Dermis microvascular lymphatic vessel endothelial cell (primary cell): ENCODE results near the gene TBCD. TPM values are rescaled to one million over a fixed set of nuclear protein-coding genes. Genes with fewer than 3 reads are reported as not detected.
"Not testable (repeated sequence)": the region's sequence is repeated elsewhere in the genome, so short reads cannot be mapped to it uniquely, and the experiment has no call there.

ENCODE experiments used
- DNase-seq, 2 donors: peaks; one replicate each; pipeline versions ENCODE4 v3.0.0 to v3.0.0-alpha.2; 2010; ENCODE audit warnings: low read depth in 2 of 2
- total RNA-seq: library from RNA; depleted of rRNA; stranded (reverse); fragments of >200 nt; gene quantifications from 2 replicates; pipeline ENCODE4 v1.2.1, GENCODE V29; 2014

Gene TBCD
- total RNA-seq, 1 donor from 2014 or later: 52.5 TPM

DNA sequence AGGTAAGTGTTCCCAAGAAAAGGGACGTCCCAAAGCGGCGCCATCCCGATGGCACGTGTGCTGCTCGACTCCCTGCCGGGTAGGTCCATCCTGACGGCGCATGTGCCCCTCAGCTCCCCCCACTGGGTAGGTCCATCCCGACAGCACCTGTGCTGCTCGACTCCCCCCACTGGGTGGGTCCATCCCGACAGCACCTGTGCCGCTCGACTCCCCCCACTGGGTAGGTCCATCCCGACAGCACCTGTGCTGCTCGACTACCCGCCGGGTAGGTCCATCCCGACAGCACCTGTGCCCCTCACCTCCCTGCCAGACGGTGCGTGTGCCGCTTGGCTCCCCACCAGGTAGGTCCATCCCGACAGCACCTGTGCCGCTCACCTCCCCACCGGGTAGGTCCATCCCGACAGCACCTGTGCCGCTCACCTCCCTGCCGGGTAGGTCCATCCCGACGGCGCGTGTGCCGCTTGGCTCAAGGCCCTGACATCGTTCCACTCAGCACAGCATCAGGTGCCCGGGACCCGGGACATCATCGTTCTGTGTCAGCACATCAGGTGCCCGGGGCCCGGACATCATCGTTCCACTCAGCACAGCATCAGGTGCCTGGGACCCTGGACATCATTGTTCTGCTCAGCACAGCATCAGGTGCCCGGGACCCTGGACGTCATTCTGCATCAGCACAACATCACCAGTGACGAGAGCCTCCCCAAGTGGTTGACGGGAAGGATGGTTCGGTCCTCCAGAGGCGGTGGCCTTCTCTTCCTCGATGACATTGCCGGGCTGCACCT lies 22.2 kb upstream of the TBCD start:
- DNase-seq: no peak

DNA sequence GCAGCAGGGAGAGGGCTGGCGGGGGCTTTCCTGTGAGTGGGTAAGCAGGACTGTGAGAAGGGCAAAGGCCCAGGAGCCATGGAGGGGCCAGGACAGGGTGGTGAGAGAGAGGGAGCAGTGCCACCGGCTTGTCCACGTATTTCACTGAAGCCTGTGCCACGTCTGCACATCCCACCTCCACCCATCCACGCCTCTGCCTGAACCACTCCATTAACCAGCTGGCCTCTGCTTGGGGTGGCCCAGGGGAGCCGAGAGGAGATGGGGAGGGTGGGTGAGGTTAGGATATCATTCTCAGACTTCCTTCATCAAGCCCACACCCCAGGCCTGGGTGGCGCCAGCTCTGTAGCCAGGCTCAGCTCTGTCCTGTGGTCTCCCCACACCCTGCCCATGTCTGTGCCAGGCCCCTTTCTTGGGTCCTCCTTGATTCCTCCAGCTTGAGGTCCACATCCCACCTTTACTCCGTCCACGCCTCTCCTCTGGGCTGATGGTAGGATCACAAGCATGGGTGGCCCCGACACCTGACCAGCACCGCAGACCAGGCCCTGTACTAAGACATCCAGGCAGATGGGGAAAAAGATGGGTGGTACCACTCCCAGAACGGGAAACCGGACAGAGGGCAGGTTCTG lies 19.6 kb upstream of the TBCD start:
- DNase-seq: no peak

DNA sequence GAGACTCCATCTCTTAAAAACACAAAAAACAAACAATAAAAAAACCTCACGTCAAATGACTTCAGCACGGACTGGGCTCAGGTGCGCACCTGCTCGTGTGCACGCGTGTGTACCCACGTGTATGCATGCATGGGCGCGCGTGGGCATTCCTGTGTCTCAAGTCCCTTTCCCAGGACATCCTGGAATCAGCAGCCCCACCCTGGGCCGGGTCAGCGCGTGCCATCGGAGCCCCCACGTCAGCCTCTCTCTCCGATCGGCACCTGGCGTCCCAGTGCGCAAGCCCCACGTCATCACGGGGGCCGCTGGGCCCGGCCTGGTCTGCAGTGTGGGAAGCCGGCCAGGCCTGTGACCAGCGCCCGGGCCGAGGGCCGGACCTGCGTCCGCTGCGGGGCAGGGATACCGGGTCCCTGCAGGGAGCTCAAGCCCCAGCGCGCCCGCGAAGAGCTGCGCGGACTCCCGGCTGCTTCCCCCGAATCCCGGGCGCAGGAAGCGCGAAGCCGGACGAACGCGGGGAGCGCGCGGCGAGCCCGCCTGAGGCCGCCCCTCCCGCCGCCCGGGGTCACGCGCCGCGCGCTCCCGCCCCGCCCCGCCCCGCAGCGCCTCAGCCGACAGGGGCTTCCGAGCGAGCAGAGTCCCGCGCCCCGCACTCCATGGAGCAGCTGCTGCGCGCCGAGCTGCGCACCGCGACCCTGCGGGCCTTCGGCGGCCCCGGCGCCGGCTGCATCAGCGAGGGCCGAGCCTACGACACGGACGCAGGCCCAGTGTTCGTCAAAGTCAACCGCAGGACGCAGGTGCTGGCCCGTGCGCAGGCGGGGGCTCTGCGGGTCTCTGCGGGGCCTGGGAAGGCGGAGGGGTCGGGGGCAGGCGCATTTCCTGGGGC lies 16.6 kb upstream of the TBCD start, which contains the start of gene FN3K:
Gene FN3K (plus strand): TSS at position 629 of the 880 bp plus-strand sequence. CDS start 22 bp downstream, at position 651.
- DNase-seq: peak; percentile 34 to 69

DNA sequence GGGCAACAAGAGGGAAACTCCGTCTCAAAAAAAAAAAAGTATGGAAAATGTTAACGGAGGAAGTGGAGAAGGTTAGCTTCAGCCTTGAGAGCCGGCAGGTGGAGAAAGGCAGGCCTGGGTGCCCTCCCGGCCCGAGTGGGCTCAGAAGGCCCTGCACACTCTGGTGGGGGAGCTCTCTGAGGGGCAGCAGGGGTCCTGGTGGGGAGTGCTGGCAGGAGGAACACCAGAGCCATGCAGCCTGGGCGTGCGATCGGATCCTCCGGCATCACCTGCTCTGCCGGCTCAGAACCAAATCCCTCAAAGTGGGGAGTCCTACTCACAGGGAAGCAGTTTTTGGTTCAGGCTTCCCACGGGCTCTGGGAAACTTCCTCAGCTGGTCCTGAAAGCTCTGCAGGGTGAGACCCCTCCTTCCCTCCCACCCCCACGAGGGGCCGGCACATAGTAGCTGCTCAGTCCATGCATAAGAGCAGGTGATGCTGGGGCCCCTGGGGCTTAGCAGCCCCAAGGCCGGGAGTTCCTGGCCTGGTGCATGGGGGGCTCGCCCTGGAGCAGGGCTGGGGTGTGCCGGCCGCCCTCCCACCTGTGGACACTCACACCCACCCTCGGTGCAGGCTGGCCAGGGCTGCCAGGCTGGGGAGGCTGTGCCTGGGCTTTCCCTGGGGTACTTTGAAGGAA lies 15.2 kb upstream of the TBCD start:
- DNase-seq: no peak

DNA sequence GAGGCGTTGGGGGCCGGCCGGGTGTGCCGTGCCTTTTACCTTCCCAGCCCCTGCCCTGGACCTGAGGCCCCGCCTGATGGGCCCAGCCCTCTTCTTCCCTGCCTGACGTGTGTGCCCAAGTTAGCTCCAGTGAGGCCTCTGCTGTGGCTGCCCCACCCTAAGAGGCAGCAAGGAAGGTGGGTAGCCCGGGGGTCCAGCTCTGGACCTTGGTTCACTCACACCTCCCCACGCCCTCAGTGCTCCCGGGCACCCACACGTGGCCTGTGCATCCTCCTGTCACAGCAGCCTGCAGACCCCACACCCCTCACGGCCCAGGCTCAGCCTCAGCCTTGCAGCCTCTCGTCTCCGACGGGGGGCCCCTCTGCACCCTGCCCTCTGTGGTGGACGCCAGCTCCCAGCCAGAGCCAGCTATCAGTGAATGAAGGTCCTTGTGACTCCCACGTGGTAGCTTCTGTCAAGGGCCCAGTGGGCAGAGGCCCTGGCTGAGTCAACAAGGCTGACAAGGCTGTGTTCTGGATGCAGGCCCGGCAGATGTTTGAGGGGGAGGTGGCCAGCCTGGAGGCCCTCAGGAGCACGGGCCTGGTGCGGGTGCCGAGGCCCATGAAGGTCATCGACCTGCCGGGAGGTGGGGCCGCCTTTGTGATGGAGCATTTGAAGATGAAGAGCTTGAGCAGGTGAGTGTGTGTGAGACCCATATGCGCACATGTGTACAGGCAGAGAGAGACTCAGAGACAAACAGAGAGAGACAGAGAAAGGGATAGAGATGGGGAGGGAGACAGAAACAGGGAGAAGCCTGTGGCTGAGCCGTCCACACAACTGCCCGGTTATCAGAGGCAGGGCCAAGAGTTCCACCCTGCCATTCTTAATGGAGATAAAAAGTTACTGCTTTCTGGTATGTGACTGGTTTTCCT lies 13.6 kb upstream of the TBCD start:
- no peak for DNase-seq

DNA sequence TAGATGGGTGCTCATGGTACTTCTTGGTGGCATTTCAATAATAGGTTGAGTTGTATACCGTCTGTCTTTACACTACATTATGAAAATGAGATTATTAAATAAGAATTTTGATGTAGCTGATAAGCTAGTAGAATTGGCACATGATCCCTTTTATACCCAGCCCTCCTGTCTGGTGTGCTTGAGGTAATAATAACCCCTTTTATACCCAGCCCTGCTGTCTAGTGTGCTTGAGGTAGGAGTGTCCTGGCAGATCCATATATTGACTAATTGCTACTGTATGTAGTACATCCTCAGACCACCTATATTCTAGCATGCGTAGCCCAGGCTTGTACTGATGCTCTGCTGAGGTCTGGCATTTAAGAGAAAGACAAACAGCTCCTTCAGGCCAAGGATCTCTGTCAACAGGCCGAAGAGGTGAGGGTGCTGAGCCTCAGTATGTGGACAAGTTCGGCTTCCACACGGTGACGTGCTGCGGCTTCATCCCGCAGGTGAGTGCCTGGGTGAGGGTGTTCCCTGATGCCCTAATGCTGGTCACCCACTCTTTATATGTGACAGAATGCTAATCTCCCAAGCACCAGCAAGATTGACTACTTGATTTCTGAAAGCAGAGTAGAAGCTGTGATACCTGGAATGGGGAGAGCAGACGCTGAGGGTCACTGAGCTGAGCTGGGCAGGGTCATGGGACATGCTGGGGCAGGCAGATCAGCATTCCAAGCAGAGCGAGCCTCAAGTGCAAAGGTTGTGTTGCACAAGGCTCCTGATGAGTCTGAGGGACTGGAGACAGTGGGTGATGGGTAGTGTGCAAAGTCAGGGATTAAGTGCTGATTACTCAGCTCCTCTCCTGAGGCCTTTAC lies 10.7 kb upstream of the TBCD start:
- DNase-seq: no peak

DNA sequence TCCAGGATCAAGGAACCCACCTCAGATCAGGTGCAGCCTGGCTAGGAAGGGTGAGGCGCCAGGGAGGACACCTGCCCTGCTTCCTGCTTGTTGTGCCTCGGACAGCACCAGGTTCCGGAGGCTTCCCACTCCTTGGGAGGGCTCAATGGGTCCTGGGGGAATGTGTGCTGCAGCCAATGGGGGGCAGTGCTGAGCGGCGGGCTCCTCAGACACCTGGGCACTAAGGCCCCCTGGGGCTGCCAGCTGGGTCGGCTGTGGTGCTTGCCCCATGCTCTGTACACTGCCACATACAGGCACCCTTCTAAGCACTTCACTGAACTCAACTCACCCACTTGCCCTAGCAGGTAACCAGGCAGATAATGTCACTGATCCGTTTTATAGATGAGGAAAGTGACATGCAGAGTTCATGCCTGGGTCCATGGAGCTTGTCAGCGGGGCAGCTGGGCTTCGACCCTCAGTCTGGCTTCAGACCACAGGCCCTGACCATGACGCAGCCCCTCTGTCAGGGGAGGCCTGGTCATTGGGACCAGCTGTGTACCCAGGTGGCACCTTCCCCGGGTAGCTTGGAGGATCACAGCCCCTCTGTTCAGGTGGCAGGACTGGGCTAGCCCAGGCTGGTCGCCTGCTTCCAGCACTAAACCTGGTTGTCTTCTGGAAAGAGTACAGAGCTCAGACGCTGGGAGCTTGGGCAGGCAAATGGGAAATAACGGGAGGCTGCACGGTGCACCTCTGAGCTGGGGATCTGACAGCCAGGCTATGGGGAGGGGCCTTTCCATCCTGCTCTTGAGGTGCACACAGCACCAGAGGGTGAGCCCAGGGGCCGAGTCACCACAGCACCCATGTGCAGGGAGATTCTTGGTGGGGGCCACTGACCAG lies 8.3 kb upstream of the TBCD start:
- DNase-seq: no peak

DNA sequence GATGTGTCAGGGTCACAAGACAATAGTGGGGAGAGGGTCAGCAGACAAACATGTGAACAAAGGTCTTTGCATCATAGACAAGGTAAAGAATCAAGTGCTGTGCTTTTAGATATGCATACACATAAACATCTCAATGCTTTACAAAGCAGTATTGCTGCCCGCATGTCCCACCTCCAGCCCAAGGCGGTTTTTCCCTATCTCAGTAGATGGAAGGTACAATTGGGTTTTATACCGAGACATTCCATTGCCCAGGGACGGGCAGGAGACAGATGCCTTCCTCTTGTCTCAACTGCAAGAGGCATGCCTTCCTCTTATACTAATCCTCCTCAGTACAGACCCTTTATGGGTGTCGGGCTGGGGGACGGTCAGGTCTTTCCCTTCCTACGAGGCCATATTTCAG lies 7.1 kb upstream of the TBCD start:
- not testable (repeated sequence) for DNase-seq

DNA sequence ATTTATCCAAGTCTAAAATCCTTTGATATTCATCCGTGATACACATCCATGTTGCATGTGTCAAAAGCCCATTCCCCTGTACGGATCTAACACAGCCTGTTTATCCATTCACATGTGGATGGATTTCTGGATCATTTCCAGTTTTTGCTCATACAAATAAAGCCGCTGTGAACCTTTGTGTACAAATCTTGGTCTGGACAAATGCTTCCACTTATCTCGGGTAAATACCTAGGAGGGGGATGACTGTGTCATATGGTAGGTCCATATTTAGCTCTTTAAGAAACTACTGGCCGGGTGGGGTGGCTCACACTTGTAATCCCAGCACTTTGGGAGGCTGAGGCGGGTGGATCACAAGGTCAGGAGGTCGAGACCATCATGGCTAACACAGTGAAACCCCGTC lies 6.3 kb upstream of the TBCD start:
- DNase-seq: no peak

DNA sequence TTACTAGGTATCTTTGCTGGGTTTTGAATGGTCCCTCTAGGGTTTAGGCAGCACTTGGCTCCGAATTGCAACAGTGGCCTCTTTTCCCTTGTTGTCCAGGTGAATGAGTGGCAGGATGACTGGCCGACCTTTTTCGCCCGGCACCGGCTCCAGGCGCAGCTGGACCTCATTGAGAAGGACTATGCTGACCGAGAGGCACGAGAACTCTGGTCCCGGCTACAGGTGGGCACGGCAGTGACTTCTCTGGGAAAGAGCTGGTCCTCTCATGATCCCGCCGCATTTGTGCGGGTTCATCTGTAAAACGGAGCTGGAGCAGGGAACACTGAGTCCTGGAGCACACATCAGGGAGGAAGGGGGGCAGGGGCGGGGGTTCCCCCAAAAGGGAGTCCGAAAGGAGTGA lies 3.1 kb upstream of the TBCD start:
- no peak for DNase-seq

DNA sequence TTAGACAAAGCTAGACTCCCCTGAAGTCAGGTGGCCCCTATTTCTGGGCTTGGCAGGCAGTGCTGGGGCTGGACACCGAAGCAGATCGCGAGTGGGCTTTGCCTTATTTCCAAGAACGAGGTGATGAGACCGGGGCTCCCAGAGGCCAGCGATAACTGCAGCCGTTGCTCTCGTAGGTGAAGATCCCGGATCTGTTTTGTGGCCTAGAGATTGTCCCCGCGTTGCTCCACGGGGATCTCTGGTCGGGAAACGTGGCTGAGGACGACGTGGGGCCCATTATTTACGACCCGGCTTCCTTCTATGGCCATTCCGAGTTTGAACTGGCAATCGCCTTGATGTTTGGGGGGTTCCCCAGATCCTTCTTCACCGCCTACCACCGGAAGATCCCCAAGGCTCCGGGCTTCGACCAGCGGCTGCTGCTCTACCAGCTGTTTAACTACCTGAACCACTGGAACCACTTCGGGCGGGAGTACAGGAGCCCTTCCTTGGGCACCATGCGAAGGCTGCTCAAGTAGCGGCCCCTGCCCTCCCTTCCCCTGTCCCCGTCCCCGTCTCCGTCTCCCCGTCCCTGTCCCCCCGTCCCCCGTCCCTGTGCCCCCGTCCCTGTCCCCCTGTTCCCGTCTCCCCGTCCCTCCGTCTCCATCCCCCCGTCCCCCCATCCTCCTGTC lies 1.5 kb upstream of the TBCD start:
- no peak for DNase-seq

DNA sequence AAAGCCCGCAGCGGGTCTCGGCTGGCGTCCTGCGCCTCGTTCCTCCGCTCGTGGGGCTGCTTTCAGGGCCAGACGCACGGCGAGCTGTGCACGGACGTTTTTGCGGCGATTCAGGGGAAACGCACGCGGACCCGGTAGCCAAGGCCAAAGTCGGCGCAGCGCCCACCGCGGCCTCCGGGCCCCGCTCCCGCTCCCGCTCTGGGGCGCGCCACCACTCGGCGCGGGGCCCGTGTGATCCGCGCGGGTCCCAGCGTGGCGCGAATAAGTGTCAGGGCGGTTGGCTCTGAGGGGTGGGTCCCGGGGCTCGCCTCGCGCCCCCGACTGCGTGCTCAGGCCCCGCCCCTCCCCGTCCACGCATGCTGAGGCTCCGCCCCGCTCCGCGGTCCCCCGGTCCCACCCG lies 694 bp upstream of the TBCD start:
- DNase-seq: no peak

DNA sequence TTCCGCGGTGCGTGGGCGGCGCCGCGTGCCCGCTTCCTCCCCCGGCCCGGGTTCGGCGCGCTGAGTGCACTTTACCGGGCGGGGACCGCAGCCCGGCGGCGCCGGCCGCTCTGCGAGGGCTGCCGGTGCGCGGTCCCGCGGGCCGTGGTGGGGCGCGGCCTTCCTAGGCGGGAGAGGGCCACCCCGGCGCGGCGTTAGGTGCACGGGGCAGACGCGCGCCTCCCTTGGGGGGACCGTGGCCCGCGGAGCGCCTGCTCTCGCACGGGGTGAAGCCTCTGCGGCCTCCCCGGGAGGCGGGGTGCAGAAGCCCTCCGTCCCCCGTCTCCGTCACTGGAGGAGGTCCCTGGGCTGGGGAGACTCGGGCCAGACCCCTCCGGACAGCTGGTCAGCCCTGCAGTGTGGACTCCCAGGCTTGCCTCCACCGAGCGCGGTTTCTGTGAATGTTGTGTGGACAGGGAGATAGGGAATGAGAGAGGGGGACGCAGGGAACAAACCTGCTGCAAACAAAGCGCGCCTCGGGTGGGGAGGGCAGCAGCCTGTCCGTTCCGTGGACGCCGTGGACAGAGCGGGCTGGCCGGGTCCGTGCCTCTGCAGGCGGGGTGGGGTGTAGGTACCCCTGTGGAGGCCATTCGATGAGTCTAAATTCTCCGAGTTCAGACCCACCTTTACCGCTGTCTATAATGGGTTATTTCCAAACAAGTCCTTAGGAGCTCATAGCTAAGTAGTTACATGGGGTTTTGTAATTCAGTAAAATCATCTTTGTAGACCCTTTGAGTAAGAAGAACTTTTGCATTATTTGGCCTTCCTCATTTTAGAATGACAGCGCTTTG lies 721 bp downstream of the TBCD start:
- DNase-seq: peak in 1 of 2 donors; percentile 38

DNA sequence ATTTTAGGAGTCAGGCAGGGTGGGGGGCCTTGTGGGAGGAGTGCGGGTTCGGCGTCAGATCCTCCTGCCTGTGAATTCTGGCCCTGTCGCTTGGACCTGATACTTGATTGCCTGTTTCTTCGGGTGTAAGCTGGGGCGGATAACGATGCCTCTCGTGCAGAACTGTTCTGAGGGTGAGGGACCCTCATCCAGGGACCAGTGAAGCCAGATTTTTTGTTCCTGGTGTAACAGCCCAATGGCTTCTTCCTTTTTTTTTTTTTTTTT lies 1.3 kb downstream of the TBCD start:
- DNase-seq: no peak

DNA sequence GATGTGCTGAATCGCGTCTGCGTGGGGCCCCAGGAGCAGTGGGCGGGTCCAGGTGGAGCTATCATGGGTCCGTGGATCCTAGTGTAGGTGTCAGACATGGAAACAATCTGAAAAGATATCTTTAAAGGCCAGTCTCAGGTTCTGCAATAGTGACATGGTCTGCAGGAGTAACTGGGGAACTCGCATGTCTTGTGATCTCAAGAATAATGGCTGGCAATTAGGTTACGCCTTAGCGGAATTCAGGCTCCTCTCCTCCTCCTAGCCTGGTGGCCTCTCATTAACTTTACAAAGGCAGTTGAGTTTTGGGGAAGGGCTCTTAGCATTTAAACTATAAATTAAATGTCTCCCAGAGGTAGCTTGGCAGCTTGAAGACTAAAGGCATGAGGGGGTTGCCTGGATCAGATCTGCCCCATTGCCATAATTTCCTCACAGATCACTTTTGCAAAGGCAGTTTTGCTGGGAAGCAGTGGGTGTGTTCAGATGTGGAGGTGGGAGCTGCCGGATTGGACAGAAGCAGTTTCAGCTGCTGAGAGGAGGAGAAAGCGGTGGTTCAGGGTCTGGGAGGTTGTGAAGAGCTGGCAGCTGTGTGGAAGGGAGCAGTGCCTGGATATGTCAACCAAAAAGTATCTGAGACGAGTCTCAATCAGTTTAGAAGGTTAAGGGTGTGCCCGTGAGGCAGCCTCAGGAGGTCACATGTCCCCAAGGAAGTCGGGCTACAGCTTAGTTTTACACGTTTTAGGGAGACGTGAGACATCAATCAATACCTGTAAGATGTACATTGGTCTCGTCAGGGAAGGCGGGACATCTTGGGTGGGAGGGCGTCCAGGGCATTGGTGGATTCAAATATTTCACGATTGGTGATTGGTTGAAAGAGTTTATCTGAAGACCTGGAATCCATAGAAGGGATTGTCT lies 2.7 kb downstream of the TBCD start:
- DNase-seq: no peak

DNA sequence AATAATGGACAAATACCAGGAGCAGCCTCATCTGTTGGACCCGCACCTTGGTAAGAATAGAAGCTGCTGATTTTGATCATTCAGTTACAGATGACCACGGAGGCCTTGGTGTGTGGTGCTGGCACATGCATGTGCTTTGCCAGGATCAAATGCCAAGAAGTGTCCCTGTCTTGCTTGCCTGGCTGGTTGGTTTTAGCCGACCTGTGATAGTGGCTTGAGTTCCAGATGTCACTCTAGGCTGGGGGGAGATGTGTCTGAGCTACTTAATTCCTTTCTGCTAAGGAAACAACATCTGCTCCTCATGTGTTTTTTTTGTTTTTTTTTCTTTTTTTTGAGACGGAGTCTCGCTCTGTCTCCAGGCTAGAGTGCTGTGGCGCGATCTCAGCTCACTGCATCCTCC lies 4.3 kb downstream of the TBCD start:
- no peak for DNase-seq
